GM18520 (cell line): ENCODE data around the gene FAIM2.

Source experiments
- ATAC-seq: cut with Tn5 transposase; IDR thresholded peaks from one replicate; pipeline ENCODE4 v1.9.1; 2021; ENCODE audit not compliant: unreplicated experiment

The FAIM2 gene

GRCh38 chr12:49903700-49904423 lies at the start of gene FAIM2:
Gene FAIM2, minus strand, starts transcription at chr12:49903900. Its CDS starts 108 bp downstream, at chr12:49903792.
- no peak for ATAC-seq

- ATAC-seq: no peak
Measured at GRCh38 chr12:49953151-49953550, 49.5 kb upstream of the FAIM2 start.

- ATAC-seq: no peak
Measured at GRCh38 chr12:49952391-49953055, 48.8 kb upstream of the FAIM2 start.

GRCh38 chr12:49951411-49952240 lies 47.9 kb upstream of the FAIM2 start:
- no peak for ATAC-seq

- no peak for ATAC-seq
Measured at GRCh38 chr12:49950273-49951251, 46.9 kb upstream of the FAIM2 start, which contains the start of gene AQP2. Gene AQP2, plus strand, starts transcription at chr12:49950737. Its CDS starts 94 bp downstream, at chr12:49950831.

- ATAC-seq: no peak
Measured at GRCh38 chr12:49949866-49950265, 46.2 kb upstream of the FAIM2 start.

GRCh38 chr12:49948866-49949845 lies 45.5 kb upstream of the FAIM2 start:
- ATAC-seq: no peak

- ATAC-seq: no peak
Measured at GRCh38 chr12:49947593-49948226, 44.0 kb upstream of the FAIM2 start.

- no peak for ATAC-seq
Measured at GRCh38 chr12:49946497-49946896, 42.8 kb upstream of the FAIM2 start.

GRCh38 chr12:49946086-49946485 lies 42.4 kb upstream of the FAIM2 start:
- ATAC-seq: no peak

GRCh38 chr12:49945394-49946080 lies 41.8 kb upstream of the FAIM2 start:
- ATAC-seq: no peak

GRCh38 chr12:49944718-49945117 lies 41.0 kb upstream of the FAIM2 start:
- ATAC-seq: no peak

- no peak for ATAC-seq
Measured at GRCh38 chr12:49944046-49944445, 40.3 kb upstream of the FAIM2 start.

- ATAC-seq: no peak
Measured at GRCh38 chr12:49943625-49943960, 39.9 kb upstream of the FAIM2 start.

GRCh38 chr12:49942921-49943624 lies 39.4 kb upstream of the FAIM2 start:
- ATAC-seq: no peak

- ATAC-seq: no peak
Measured at GRCh38 chr12:49942512-49942893, 38.8 kb upstream of the FAIM2 start.

GRCh38 chr12:49941556-49942511 lies 38.1 kb upstream of the FAIM2 start:
- no peak for ATAC-seq
